Stimulated activated CD8-positive, alpha-beta memory T cell treated with anti-CD3 and anti-CD28 coated beads, Interleukin-2, amount 100 ng/mL, for 1 hour (primary cell): ENCODE measurements around the gene CHPT1.
"Not testable (repeated sequence)": the region's sequence is repeated elsewhere in the genome, so short reads cannot be mapped to it uniquely, and the experiment has no call there.

Source experiments
- DNase-seq, 2 donors: peaks; one replicate each; pipeline ENCODE4 v3.0.0-alpha.2; 2020; ENCODE audit warnings: low read depth in 2 of 2

Gene CHPT1

GRCh38 chr12:101722392-101722791 is 25.0 kb downstream of the CHPT1 start:
- DNase-seq: no peak

GRCh38 chr12:101727098-101727497 is 29.7 kb downstream of the CHPT1 start:
- no peak for DNase-seq

- DNase-seq: no peak
Observed at GRCh38 chr12:101729842-101730241, 32.4 kb downstream of the CHPT1 start.

- no peak for DNase-seq
Observed at GRCh38 chr12:101732318-101732717, 34.9 kb downstream of the CHPT1 start.

GRCh38 chr12:101733166-101733565 is 35.7 kb downstream of the CHPT1 start:
- DNase-seq: no peak

- DNase-seq: not testable (repeated sequence)
Observed at GRCh38 chr12:101734482-101734881, 37.0 kb downstream of the CHPT1 start.

- no peak for DNase-seq
Observed at GRCh38 chr12:101737476-101737875, 40.0 kb downstream of the CHPT1 start.

- no peak for DNase-seq
Observed at GRCh38 chr12:101738920-101739665, 41.7 kb downstream of the CHPT1 start, which contains the start of gene SYCP3. SYCP3 (minus strand) TSS chr12:101739462; CDS start chr12:101737935, 1,527 bp downstream.

GRCh38 chr12:101740566-101740965 is 43.1 kb downstream of the CHPT1 start:
- DNase-seq: no peak

GRCh38 chr12:101740980-101741379 is 43.5 kb downstream of the CHPT1 start:
- DNase-seq: no peak

GRCh38 chr12:101743242-101743641 is 45.8 kb downstream of the CHPT1 start:
- DNase-seq: no peak

- DNase-seq: no peak
Observed at GRCh38 chr12:101743724-101744472, 46.5 kb downstream of the CHPT1 start.

- DNase-seq: no peak
Observed at GRCh38 chr12:101745481-101745880, 48.0 kb downstream of the CHPT1 start.

- DNase-seq: no peak
Observed at GRCh38 chr12:101746196-101746595, 48.8 kb downstream of the CHPT1 start.

- DNase-seq: no peak
Observed at GRCh38 chr12:101746661-101747060, 49.2 kb downstream of the CHPT1 start.

GRCh38 chr12:101747697-101748096 is 50.3 kb downstream of the CHPT1 start:
- no peak for DNase-seq

GRCh38 chr12:101748907-101749306 is 51.5 kb downstream of the CHPT1 start:
- no peak for DNase-seq

GRCh38 chr12:101749657-101750056 is 52.2 kb downstream of the CHPT1 start:
- DNase-seq: no peak

- no peak for DNase-seq
Observed at GRCh38 chr12:101750152-101750551, 52.7 kb downstream of the CHPT1 start.

- DNase-seq: no peak
Observed at GRCh38 chr12:101759396-101760047, 62.1 kb downstream of the CHPT1 start.

- DNase-seq: no peak
Observed at GRCh38 chr12:101761350-101761749, 63.9 kb downstream of the CHPT1 start.

- DNase-seq: no peak
Observed at GRCh38 chr12:101761781-101762180, 64.3 kb downstream of the CHPT1 start.
